Measurements from ENCODE around the gene RPS27A. TPM values are rescaled to one million over a fixed set of nuclear protein-coding genes. Genes with fewer than 3 reads are reported as not detected.
"Not testable (repeated sequence)": the region's sequence is repeated elsewhere in the genome, so short reads cannot be mapped to it uniquely, and the experiment has no call there.

RPS27A gene
- total and polyA plus RNA-seq, 10 of the 15 experiments (the other 5 are each of a cell fraction or from before 2014, with no cell fraction given): 1,460 to 4,705 (median 1,996) TPM

DNA sequence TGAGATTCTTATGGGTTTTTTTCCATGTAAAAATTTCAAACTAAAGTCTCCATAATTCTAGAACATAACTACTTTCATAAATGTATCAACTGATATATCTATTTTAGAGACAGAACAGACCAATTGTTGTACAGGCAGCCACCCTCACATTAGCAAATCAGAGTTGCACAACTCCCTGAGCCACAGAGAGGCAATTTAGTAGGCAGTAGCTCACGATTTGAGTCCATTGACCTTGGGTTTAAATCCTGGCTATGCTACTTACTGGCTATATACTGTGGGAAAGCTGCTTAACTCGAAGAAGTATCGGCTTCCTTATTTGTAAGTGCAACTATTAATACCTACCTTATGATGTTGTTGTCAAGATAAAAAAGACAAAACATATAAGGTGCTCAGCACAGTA is 20.3 kb downstream of the RPS27A start:
- 97% methylated on average over 3 of the region's 3 CpGs for WGBS (ENCODE audit: insufficient coverage, insufficient replicate concordance, low lambda C conversion rate, missing lambda C conversion rate)
- in situ Hi-C loops (cut with MboI): no loop called here
- Histone ChIP-seq H3K27ac (ENCODE audit: control insufficient read depth, insufficient read depth) (no peak overlapping the region), H4K20me1 (ENCODE audit: control insufficient read depth, insufficient read depth) (no peaks in the 10 kb centered on the region), H3K9ac (ENCODE audit: control insufficient read depth, insufficient read depth, low read length) (no peak overlapping the region), H3K27me3 (replicated peaks in 1 of 2; ENCODE audit: control insufficient read depth in 2 of 2, insufficient read depth in 2 of 2, low read length in 1 of 2) (no peaks in the 10 kb centered on the region), H3K9me3 (replicated peaks; ENCODE audit: control insufficient read depth, insufficient read depth, low read length) (no peaks in the 10 kb centered on the region), H3K4me1 (ENCODE audit: control insufficient read depth, insufficient read depth, low read length) (no peaks in the 10 kb centered on the region), H2AFZ (ENCODE audit: control insufficient read depth, low read depth, low read length) (no peak overlapping the region), H3K4me3 (no peak overlapping the region), H3K4me2 (ENCODE audit: control insufficient read depth, insufficient read depth) (no peak overlapping the region), H3K79me2 (ENCODE audit: control insufficient read depth, insufficient read depth, low read length) (no peaks in the 10 kb centered on the region), H3K36me3 (ENCODE audit: control insufficient read depth in 2 of 2, insufficient read depth in 2 of 2, low read length in 1 of 2) (peaks cover 0 to 27% of the 10 kb centered on the region in 2 experiments; a peak in 3 of 4 replicates)
- ATAC-seq (no peak), DNase-seq (ENCODE audit: low read depth, low spot score) (no peak), FAIRE-seq (no peak)
- CTCF ChIA-PET: interaction anchor here (0.9 kb wide), 1 partner anchor 11 kb away, joined by 3 read pairs; no protein-coding TSS in a partner anchor
- intact Hi-C loops (cut with micrococcal nuclease; ENCODE audit: unreplicated experiment): no loop called here
- RAD21 ChIA-PET (ENCODE audit: unreplicated experiment): no interaction called here
- POLR2A ChIA-PET: interaction anchor here (0.5 kb wide), 1 partner anchor 17 kb away, joined by 3 read pairs; no protein-coding TSS in a partner anchor
- SMC1A ChIA-PET (ENCODE audit: uncharacterized antibody, unreplicated experiment): interaction anchor here (1.0 to 1.3 kb wide), 2 partner anchors 16 to 38 kb away, joined by 3 read pairs; no protein-coding TSS in a partner anchor
- no TSS peak for BruUV-seq (replicated peaks)
- TF ChIP-seq BCL3 (IDR thresholded peaks at IDR 0.05; ENCODE audit: borderline replicate concordance, insufficient read depth, low read depth, low read length, poor library complexity, severe bottlenecking): no peak
- TF ChIP-seq, protein P1, sequence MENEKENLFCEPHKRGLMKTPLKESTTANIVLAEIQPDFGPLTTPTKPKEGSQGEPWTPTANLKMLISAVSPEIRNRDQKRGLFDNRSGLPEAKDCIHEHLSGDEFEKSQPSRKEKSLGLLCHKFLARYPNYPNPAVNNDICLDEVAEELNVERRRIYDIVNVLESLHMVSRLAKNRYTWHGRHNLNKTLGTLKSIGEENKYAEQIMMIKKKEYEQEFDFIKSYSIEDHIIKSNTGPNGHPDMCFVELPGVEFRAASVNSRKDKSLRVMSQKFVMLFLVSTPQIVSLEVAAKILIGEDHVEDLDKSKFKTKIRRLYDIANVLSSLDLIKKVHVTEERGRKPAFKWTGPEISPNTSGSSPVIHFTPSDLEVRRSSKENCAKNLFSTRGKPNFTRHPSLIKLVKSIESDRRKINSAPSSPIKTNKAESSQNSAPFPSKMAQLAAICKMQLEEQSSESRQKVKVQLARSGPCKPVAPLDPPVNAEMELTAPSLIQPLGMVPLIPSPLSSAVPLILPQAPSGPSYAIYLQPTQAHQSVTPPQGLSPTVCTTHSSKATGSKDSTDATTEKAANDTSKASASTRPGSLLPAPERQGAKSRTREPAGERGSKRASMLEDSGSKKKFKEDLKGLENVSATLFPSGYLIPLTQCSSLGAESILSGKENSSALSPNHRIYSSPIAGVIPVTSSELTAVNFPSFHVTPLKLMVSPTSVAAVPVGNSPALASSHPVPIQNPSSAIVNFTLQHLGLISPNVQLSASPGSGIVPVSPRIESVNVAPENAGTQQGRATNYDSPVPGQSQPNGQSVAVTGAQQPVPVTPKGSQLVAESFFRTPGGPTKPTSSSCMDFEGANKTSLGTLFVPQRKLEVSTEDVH (IDR thresholded peaks at IDR 0.05; ENCODE audit: low read depth, partially characterized antibody): no peak
- no peak for TF ChIP-seq NFYB (IDR thresholded peaks at IDR 0.05; ENCODE audit: insufficient read depth, low read depth, low read length)
- TF ChIP-seq, protein P2, sequence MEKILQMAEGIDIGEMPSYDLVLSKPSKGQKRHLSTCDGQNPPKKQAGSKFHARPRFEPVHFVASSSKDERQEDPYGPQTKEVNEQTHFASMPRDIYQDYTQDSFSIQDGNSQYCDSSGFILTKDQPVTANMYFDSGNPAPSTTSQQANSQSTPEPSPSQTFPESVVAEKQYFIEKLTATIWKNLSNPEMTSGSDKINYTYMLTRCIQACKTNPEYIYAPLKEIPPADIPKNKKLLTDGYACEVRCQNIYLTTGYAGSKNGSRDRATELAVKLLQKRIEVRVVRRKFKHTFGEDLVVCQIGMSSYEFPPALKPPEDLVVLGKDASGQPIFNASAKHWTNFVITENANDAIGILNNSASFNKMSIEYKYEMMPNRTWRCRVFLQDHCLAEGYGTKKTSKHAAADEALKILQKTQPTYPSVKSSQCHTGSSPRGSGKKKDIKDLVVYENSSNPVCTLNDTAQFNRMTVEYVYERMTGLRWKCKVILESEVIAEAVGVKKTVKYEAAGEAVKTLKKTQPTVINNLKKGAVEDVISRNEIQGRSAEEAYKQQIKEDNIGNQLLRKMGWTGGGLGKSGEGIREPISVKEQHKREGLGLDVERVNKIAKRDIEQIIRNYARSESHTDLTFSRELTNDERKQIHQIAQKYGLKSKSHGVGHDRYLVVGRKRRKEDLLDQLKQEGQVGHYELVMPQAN (conservative IDR thresholded peaks at IDR 0.05): no peak
- TF ChIP-seq, protein P3, sequence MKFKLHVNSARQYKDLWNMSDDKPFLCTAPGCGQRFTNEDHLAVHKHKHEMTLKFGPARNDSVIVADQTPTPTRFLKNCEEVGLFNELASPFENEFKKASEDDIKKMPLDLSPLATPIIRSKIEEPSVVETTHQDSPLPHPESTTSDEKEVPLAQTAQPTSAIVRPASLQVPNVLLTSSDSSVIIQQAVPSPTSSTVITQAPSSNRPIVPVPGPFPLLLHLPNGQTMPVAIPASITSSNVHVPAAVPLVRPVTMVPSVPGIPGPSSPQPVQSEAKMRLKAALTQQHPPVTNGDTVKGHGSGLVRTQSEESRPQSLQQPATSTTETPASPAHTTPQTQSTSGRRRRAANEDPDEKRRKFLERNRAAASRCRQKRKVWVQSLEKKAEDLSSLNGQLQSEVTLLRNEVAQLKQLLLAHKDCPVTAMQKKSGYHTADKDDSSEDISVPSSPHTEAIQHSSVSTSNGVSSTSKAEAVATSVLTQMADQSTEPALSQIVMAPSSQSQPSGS (IDR thresholded peaks at IDR 0.05; ENCODE audit: low read length): no peak
- TF ChIP-seq EGR1 (IDR thresholded peaks at IDR 0.05; ENCODE audit: borderline replicate concordance in 1 of 2, low read depth in 2 of 2, low read length in 2 of 2): no peak

GRCh38 chr2:55259586-55259985 is 27.1 kb downstream of the RPS27A start:
- H3K9me3 ChIP-seq (replicated peaks; ENCODE audit: control insufficient read depth, insufficient read depth, low read length); FAIRE-seq; H2AFZ ChIP-seq (ENCODE audit: control insufficient read depth, low read depth, low read length); H3K27ac ChIP-seq (ENCODE audit: control insufficient read depth, insufficient read depth); H3K79me2 ChIP-seq (ENCODE audit: control insufficient read depth, insufficient read depth, low read length); H3K4me1 ChIP-seq (ENCODE audit: control insufficient read depth, insufficient read depth, low read length); DNase-seq (ENCODE audit: low read depth, low spot score); POLR2A ChIA-PET; H3K4me3 ChIP-seq; H3K4me2 ChIP-seq (ENCODE audit: control insufficient read depth, insufficient read depth); H4K20me1 ChIP-seq (ENCODE audit: control insufficient read depth, insufficient read depth); BruUV-seq (replicated peaks); intact Hi-C loops (cut with micrococcal nuclease; ENCODE audit: unreplicated experiment); ATAC-seq; H3K27me3 ChIP-seq (replicated peaks in 1 of 2; ENCODE audit: control insufficient read depth in 2 of 2, insufficient read depth in 2 of 2, low read length in 1 of 2); in situ Hi-C loops (cut with MboI); H3K9ac ChIP-seq (ENCODE audit: control insufficient read depth, insufficient read depth, low read length): not testable (repeated sequence)
- ChIA-PET CTCF (interaction anchor here (0.9 to 1.6 kb wide), 2 partner anchors 17 to 171 kb away, joined by 3 to 4 read pairs; no protein-coding TSS in a partner anchor), RAD21 (ENCODE audit: unreplicated experiment) (interaction anchor here (0.6 kb wide), 1 partner anchor 10 kb away, joined by 3 read pairs; no protein-coding TSS in a partner anchor), SMC1A (ENCODE audit: uncharacterized antibody, unreplicated experiment) (interaction anchor here (0.8 to 1.0 kb wide), 2 partner anchors 22 to 107 kb away, joined by 3 to 4 read pairs; no protein-coding TSS in a partner anchor)
- peaks cover 3 to 12% of the 10 kb centered on the region in 2 experiments for H3K36me3 ChIP-seq (ENCODE audit: control insufficient read depth in 2 of 2, insufficient read depth in 2 of 2, low read length in 1 of 2)
- 95% methylated on average over 3 of the region's 3 CpGs for WGBS (ENCODE audit: insufficient coverage, insufficient replicate concordance, low lambda C conversion rate, missing lambda C conversion rate)

Data from GM12878 (cell line).